ENCODE results near the gene ATP23.

Gene ATP23

DNA sequence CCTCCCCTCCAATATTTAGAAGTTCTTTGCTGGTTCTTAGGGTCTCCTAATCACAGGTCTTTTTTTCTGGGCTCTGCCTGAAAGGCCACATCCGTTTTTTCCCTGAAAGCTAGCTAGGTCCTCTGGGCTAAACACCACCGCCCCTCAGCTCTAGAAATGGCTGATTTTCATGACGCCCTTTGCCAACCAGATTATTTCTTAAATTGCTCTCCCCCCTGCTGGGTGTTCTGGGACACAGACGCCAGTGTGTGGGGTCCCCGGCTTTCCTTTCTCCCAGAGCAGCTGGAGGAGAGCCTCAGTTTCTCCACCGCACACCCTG, 45.3 kb upstream of the ATP23 start:
- no peak for DNase-seq (ENCODE audit: low read depth)
- TF ChIP-seq, protein P1, sequence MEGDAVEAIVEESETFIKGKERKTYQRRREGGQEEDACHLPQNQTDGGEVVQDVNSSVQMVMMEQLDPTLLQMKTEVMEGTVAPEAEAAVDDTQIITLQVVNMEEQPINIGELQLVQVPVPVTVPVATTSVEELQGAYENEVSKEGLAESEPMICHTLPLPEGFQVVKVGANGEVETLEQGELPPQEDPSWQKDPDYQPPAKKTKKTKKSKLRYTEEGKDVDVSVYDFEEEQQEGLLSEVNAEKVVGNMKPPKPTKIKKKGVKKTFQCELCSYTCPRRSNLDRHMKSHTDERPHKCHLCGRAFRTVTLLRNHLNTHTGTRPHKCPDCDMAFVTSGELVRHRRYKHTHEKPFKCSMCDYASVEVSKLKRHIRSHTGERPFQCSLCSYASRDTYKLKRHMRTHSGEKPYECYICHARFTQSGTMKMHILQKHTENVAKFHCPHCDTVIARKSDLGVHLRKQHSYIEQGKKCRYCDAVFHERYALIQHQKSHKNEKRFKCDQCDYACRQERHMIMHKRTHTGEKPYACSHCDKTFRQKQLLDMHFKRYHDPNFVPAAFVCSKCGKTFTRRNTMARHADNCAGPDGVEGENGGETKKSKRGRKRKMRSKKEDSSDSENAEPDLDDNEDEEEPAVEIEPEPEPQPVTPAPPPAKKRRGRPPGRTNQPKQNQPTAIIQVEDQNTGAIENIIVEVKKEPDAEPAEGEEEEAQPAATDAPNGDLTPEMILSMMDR (IDR thresholded peaks at IDR 0.05; ENCODE audit: insufficient read depth, low read depth, low read length, missing control alignments) = no peak
- H3K4me3 ChIP-seq (ENCODE audit: low read length) = peak overlapping the region; percentile 49

DNA sequence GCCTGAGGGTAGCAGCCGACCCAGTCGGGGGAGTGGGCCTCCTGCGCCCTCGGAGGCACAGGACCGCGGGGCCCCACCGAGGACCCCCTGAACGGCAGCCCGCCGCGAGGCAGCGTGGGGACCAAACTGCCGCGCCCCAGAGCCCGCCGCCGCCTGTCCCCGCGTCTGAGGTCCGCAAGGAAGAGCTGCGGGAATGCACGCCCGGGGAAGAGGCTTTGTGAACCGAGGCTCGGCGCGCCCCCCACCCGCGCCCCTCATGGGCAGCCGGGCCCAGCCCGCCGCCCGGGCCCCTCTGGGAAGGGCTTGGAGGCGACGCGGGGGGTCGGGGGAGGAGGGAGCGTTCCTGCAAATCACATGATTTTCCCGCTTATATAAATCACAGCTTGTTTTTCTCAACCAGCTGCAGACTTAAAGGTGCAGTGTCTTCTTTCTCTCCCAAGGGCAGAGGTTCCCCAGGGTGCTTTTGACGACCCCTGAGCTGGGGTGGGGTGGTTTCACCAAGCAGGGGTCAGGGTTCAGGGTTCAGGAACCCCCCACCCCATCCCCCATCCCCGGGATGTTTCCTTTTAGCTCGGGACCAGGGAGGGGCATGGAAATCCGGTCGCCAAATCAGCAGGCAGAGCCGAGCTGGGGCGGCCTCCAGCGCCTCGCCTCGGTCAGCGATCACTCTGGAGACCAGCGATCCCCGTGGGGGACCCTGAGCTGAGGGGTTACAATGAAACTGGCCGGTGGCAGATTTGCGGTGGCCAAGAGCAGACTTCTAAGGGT, 44.7 kb upstream of the ATP23 start:
- peak overlapping the region; percentile 49 for H3K4me3 ChIP-seq (ENCODE audit: low read length)
- TF ChIP-seq, protein P1 (IDR thresholded peaks at IDR 0.05; ENCODE audit: insufficient read depth, low read depth, low read length, missing control alignments) = peak; percentile 23
- peak; percentile 34 for DNase-seq (ENCODE audit: low read depth)

- H3K4me3 ChIP-seq (ENCODE audit: low read length) = no peak overlapping the region
- TF ChIP-seq, protein P1 (IDR thresholded peaks at IDR 0.05; ENCODE audit: insufficient read depth, low read depth, low read length, missing control alignments) = no peak
Measured at GRCh38 chr12:57897286-57897974, 43.9 kb upstream of the ATP23 start.

DNA sequence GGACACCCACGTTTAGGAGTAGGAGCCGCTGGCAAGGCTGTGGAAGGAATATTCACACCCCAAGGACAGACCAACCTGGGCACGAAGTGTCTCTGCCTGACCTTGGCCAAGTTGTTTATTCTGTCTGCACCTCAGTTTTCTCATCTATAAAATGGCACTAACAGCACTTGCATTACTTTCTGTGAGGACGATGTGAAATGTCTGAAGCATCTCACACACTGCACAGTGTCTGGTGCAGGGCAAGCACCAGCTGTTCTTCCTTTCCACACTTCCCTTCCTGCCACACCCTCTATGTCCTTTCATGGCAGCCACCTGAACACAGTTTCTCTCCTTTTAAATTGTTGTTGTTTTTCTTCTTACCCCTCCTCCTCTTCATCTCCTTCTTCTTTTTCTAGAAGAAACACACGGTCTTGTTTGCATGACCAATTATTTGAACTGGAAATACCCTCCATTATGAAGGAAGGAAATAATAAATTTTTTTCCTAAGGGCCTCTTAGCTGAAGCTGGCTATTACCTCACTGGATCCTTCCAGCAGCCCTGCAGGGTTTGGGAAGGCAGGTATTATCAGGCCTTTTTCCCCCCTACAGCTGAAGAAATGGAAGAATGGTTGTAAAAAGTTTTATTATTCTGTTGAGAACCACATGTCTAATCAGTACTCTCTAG, 42.9 kb upstream of the ATP23 start:
- H3K4me3 ChIP-seq (ENCODE audit: low read length) = no peak overlapping the region
- DNase-seq (ENCODE audit: low read depth) = peak; percentile 31
- TF ChIP-seq, protein P1 (IDR thresholded peaks at IDR 0.05; ENCODE audit: insufficient read depth, low read depth, low read length, missing control alignments) = no peak

More at GRCh38 chr12:57897286-57897974, 43.9 kb upstream of the ATP23 start:
- no peak for DNase-seq (ENCODE audit: low read depth)

DNA sequence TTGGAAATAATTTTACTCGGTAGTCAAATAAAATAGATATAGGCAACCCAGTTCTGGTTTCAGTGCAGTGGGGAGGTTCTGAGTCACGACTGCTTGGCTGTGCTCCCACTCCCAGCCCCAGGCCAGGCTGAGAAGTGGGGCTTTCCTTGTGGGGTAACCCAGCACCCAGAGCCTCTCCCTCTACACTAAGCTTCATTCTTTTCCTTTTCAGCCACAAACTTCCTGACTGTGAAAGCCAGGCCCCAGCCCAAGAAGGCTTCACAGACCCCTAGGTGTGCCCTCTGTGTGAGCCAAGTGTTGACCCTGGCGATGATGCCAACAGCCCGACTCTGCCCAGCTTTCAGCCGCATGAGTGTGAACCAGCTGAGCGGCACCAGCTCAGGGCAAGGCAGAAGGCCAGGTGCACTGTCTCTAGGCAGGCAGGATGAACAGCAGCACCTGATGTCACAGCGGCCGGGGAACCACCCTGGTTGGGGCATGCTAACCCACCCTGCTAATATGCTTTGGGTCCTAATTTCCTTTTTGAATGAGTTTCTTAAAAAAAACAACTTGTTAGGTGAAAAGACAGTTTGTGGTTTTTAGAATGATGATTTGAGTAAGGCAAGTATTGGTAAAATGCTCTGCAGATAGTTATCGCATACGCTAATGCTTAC, 42.2 kb upstream of the ATP23 start:
- DNase-seq (ENCODE audit: low read depth) = peak; percentile 82
- TF ChIP-seq, protein P1 (IDR thresholded peaks at IDR 0.05; ENCODE audit: insufficient read depth, low read depth, low read length, missing control alignments) = no peak
- H3K4me3 ChIP-seq (ENCODE audit: low read length) = no peak overlapping the region

DNA sequence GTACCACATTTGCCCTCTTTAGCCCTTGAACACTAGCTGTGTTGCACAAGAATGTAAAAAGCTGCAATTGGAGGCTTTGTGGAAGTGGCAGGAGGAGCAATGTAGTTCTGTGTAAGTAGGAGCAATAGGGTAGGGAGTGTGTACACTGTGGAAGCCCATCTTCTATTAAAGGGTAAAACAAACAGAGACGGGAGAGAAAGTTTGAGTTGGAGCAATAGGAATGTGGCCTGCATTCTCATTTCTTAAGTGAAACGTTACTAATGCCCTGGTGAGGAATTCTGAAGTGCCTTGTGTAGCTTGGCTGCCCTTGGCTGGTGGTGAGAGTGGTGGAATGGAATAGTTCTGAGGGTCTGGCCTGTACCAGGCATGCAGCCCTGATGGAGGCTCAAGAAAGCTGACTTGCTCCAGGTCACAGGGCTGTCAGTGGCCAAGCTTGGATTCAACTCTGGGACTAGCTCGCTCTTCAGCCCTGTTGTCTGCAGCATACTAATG, 38.8 kb upstream of the ATP23 start:
- no peak for DNase-seq (ENCODE audit: low read depth)
- TF ChIP-seq, protein P1 (IDR thresholded peaks at IDR 0.05; ENCODE audit: insufficient read depth, low read depth, low read length, missing control alignments) = no peak
- H3K4me3 ChIP-seq (ENCODE audit: low read length) = no peak overlapping the region

All from epithelial cell of esophagus (primary cell).